Measurements from ENCODE around the gene LAMA2.

DNA sequence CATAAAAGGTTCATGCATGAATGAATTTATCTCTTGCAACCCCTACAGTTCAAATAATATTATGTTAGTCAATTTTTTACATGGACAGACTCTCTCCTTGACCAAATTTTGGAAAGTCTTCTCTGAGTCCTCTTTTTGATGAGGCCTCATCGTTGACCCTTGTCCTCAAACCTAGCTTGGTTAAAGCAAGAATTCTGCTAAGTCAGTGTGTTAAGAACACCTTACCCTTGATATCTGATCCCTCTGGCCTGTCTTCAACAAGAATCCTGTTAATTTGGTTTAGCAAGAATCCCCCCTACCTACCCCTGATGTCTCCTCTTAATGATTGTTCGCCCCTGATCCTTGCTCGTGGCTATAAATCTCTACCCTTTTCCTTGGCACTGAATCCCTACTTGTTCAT, 301.4 kb downstream of the LAMA2 start:
- TF ChIP-seq, protein P1, sequence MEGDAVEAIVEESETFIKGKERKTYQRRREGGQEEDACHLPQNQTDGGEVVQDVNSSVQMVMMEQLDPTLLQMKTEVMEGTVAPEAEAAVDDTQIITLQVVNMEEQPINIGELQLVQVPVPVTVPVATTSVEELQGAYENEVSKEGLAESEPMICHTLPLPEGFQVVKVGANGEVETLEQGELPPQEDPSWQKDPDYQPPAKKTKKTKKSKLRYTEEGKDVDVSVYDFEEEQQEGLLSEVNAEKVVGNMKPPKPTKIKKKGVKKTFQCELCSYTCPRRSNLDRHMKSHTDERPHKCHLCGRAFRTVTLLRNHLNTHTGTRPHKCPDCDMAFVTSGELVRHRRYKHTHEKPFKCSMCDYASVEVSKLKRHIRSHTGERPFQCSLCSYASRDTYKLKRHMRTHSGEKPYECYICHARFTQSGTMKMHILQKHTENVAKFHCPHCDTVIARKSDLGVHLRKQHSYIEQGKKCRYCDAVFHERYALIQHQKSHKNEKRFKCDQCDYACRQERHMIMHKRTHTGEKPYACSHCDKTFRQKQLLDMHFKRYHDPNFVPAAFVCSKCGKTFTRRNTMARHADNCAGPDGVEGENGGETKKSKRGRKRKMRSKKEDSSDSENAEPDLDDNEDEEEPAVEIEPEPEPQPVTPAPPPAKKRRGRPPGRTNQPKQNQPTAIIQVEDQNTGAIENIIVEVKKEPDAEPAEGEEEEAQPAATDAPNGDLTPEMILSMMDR (IDR thresholded peaks at IDR 0.05): no peak
- TF ChIP-seq POLR2A (IDR thresholded peaks at IDR 0.05): no peak
